NCI-H748 treated with DMSO at 0.1 percent for 48 hours (cell line): Measurements from ENCODE around the gene ADGRV1.
"Not testable (repeated sequence)": the region's sequence is repeated elsewhere in the genome, so short reads cannot be mapped to it uniquely, and the experiment has no call there.

Source experiments
- DNase-seq: peaks from one replicate; lab custom pipeline; 2025; lab: John Stamatoyannopoulos, UW

Gene ADGRV1

DNA sequence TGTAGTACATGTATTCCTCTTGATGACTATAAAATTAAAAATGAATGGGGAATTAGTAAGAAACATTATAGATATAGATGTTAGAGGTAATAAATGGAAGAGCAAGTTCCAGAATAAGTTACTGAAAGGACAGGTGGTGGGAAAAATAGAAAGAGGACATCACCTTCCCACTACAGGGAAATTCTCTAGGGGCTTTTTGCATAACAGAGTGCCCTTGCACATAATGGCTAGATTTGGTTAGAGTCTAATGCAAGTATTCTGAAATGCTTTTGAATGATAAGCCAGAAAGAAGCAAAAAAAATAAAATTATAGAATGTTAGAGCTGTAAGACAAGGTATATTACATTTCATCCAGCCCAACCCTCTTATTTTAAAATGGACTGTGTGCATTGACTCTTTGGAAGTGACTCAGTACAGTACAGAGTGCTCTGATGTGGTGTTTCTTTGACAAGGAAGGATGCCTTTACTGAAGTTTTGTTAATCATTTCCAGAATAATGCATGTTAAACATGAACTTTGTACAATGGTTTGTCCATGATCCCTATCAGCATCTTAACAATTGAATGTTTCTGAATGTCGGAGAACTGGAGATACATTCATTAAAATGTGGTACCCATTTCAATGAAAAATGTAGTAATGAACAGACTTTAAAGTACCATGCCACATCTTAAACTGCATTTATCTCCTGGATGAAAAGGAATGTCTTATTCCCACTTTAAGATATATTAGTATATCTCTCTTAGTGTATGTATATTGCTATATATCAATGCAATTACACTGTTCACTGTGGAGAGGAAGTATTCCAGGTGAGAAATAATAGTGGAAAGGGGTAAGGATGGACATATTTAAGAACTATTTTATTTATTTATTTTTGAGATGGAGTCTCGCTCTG lies 391.1 kb downstream of the ADGRV1 start:
- DNase-seq = no peak

DNA sequence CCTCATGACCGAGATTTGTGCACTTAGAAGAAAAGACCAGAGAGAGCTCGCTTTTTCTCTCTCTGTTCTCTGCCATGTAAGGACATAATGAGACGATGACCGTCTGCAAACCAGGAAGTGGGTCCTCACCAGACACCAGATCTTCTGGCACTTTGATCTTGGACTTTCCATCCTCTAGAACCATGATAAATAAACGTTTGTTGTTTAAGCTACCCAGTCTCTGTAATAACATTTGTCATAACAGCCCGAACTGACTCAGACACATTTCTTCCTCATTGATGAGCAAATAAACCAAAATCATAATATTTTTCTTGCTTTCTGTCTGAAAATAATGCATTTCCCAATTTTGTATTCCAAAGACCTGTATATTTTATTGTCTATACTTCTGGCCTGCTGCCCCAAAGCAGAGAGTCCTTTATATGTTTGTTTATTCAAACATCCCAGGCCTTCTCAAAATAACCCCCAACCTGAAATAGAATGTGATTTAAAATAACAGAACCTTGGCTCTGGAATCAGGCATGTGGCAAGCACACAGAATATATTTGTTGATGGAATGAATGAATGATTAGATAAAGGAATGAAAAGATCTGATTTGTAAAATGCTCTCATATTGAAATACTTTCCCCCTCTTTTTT lies 396.5 kb downstream of the ADGRV1 start:
- DNase-seq = no peak

DNA sequence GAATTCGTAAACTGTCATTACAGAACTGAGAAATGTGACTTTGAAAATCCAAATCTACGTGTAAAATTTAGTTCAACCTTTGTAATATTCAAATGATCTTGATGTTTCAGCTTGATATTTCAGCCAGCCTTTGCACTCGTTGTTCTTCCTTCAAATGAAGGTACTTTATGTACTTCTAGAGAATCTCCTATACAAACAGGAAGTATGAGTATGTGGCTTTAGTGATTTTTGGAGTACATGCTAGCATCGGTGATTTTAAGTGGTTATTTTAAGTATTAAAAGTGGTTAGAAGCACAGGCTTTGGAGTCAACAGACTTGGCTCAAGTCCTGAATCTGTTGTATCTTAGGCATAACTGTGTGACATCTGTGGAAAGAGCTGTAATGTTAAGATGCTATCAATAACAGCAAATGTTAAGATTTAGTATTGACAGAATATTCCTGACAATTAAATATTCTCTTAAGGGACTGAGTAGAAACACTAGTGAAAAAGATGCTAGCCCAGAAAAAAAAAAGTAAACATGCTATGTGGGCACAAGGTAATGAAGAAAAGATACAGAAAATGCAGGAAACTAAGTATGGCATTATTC lies 398.0 kb downstream of the ADGRV1 start:
- DNase-seq = no peak

DNA sequence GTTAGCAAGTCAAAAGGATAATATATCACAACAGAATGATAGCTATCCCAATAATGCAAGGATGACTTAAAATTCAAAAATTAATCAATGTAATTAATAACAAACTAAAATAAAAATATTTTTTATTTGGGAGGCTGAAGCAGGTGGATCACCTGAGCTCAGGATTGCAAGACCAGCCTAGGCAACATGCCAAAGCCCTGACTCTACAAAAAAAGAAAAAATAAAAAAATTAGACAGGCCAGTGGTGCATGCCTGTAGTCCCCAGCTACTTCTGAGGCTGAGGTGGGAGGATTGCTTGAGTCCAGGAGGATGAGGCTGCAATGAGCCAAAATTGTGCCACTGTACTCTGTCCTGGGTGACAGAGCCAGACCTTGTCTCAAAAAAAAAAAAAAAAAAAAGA lies 399.3 kb downstream of the ADGRV1 start:
- DNase-seq = no peak

DNA sequence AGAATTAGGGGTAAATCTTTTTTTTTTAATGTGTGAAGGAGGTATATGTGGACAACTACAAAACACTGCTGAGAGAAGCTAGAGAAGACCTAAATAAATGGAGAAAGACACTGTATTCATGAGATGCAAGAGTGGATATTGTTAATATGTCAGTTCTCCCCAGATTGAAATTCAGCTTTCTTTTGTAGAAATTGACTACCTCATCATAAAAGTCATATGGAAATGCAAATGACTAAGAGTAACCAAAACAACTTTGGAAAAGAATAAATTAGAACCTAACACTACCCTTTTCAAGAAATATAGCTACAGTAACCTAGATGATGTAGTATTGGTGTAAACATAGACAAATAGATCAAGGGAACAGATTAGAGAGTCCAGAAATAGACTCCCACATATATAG lies 400.7 kb downstream of the ADGRV1 start:
- no peak for DNase-seq

DNA sequence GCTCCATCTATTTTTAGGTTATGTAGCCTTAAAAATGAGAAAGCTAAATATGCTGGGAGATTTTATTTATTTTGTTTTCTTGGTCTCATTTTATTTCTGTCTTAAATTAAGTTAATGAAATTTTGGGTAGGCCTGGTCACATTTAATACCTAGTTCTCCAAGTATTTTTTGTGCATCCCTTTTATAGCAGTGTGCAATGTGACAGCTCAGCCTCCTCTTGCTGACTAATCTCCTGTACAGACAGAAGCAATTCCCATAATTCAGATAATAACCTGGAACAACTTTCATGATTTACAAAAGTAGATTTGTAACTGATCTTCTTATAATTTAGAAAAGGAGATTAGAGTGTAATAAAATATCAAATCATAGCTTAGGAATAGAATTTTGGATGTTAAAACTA lies 403.9 kb downstream of the ADGRV1 start:
- DNase-seq = no peak

DNA sequence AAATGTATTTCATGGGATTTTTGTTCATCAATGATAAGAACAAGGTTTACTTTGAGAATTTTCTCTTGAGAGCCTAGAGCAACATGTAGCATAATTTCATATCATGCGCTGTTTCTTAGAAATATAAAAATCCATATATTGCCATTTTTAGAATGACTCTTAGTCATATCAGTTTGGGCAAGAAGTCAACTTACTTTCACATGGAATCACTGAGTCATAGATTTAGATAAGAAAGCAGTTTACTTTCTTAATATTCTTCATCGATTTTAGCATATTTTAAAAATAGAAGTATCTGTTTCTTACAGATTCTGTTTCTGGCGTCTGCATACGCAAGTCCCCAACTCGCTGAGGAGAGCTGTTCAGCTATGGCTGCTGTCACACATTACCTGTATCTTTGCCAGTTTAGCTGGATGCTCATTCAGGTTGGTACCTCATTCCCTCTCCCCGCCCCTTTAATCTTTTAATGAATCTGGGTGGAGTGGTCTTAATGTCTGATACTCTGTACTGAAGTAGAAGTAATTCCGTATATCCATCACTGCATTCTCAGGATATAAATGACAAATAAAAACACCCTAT lies 406.6 kb downstream of the ADGRV1 start:
- DNase-seq = no peak

DNA sequence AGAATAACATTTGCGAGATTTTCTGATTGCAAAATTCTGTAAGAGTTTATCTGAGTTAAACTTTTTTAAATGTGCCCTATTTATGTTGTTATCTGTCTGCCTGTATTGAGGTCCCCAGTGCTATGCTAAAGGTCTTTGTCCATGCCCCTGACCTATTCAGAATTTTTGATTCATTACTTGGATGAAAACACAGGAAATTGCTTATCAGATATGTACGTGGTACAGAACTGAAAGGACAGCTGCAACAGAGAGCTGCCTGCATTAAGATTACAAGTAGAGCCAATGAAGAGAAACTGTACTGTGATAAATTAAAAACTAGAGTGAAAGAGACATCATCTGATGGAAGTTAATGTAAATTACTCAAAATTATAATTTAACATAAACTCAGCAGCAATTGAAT lies 408.8 kb downstream of the ADGRV1 start:
- no peak for DNase-seq

DNA sequence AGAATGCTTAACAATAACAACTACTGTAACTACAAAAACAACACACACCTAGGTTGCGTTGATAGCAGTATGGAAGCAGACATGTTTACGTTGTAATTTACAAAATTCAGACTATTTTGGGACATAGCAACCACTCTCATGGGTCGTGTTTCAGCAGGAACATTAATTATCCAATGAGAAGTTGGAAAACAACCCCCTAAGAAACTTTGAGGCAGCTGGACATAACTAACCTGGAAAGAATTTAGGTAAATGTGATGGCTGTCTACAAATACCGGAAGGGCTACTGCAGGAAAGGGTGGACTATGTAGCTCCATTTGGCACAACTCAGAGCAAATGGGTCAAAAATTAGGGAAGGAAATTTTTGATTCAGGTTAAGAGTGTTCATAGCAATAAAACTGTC lies 409.3 kb downstream of the ADGRV1 start:
- no peak for DNase-seq

DNA sequence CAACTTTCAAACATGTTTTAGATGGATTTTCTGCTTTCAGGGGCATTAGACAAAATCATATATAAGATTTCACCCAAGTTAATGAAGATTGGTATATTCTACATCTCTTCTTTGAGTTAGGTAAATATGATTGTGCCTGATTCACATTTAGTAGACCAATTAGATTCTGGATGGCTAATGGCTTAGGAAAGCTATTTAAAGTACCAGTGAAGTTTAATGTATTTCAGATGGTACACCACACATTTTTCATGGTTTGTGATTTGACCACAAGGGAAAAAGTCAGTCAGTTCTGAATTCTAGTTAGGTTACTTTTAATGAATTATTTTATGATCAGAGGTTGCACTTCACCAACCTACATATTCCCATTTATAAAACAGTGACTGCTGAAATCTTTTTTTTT lies 409.7 kb downstream of the ADGRV1 start:
- DNase-seq = no peak

DNA sequence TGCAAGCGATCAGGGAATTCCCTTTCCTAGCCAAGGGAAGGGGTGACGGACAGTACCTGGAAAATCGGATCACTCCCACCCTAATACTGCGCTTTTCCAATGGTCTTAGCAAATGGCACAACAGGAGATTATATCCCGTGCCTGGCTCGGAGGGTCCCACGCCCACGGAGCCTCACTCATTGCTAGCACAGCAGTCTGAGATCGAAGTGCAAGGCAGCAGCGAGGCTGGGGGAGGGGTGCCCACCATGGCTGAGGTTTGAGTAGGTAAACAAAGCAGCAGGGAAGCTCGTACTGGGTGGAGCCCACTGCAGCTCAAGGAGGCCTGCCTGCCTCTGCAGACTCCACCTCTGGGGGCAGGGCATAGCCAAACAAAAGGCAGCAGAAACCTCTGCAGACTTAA lies 411.3 kb downstream of the ADGRV1 start:
- not testable (repeated sequence) for DNase-seq

DNA sequence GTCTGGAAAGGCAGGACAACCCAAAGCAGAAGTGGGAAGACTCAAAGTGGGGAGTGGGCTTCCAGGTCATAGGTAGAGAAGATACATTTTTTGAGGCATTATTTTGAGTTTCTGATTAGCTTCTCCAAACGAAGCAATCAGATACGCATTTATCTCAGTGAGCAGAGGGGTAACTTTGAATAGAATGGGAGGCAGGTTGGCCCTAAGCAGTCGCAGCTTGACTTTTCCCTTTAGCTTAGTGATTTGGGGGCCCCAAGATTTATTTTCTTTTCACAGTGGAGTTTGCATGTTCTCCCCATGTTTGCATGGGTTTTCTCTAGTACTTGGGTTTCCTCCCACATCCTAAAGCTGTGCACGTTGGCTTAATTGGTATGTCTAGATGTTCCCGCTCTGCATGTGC lies 422.6 kb downstream of the ADGRV1 start:
- DNase-seq = no peak

DNA sequence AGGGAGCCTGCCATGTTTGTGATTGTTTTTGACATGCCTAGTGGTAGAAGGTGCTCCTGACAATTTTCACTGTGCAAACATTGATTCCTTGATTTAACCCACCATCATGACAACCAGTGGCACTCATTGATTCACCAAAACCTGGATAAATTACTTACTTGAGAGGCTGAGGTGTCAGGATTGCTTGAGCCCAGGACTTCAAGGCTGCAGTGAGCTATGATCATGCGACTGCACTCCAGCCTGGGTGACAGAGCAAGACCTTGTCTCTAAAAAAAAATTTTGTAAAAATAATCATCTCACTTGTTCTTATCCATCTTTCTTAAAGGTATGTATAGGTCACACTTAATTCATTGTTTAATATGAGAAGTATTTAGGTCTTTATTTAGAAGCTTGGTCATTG lies 423.2 kb downstream of the ADGRV1 start:
- no peak for DNase-seq

DNA sequence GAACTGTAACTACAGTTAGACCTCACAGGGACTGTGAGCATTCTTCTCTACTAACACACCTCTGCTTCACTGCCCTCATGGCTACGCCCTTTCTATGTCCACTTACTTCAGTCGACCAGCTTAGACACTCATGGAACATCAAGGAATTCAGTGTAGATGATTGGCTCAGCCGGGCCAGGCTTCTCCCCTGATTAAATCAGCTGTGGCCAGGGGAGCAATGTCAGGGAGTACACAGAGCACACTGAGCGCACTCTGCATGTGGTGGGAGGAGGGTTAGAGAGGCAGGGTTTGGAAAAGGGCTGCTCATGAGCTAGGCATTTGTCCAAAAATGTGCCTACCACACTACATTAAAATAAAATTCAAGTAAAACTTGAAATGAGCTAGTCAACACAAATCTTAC lies 424.0 kb downstream of the ADGRV1 start:
- DNase-seq = no peak

DNA sequence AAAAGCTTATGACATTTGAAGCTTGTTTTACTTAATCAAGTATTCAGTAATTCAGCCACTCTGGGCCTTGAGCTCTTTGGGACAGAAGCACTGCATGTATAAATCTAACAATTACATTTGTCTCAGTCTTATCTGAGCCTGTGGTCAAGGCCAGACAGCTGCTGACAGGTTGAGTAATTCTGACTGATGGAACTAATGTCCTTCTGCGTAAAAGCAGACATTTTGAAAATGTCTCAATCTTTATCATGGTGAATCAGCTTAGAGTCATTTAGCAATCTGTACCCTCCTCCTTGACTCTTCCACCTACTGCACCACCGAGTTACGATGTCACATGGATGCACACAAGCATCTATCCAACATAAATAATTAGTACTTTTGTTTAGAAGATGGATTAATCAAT lies 424.6 kb downstream of the ADGRV1 start:
- no peak for DNase-seq

DNA sequence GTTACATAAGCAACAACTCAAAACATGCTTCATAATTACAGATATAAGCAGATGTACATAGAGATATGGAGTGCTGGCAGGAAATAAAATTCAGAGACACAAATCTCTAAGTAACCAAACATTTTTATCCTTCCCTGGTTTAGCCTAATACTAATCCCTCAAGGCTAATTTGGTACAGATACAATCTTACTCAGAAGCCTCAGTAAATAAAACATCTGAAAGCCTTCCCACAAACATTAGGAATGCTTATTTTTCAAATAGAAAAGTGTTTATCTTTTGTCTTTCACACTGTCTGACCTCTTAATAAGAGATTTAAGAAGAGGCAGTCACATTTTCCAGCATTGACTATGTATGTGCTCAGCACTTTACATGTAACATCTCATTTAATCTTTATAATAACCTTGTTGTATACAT lies 425.1 kb downstream of the ADGRV1 start:
- no peak for DNase-seq

DNA sequence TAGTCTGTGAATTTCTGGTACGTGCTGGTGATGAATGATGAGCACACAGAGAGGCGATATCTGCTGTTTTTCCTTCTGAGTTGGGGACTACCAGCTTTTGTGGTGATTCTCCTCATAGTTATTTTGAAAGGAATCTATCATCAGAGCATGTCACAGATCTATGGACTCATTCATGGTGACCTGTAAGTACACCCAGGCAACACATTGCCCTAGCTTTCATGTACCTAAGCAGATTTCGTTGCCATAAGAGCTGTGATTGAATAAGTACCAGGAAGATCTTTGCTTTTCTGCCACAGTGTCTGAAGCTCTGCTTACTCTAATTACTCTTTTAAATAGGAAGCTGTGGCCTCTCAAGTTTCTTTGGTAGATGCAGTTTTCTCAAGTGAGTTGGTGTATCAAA lies 426.7 kb downstream of the ADGRV1 start:
- DNase-seq = no peak

DNA sequence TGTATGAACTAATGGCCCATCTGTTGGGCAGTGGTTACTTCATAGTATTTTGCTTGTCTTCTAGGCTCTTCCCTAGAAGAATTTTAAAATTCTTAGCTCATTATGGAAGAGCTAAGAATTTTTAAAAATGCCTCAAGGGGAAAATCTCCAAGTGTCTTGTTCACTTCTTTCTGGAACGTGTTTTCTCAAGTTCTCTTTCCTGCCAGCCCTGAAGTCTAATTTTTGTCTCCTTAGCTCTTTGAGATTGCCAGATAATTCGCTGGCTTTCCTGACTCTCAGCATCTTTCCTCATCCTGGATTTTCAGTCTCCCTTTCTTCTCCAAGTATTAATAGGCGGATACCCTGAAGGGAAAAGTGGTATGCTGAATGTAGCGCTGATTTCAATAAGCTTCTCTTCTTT lies 429.1 kb downstream of the ADGRV1 start:
- no peak for DNase-seq

DNA sequence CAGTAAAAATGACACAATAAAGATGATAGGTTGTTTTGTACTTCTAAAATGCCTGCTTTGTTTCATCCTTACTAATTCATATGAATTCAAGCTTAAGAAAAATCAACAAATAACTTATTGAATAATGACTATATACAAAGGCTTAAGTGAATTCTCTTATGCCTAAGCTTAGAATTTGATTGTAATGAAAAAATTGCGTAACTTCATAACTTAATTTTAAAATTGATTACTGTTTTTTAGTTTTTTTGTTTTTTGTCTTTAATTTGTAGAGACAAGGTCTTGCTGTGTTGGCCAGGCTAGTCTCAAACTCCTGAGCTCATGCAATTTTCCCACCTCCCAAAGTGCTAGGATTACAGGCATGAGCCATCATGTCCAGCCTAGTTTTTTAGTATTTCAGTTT lies 432.6 kb downstream of the ADGRV1 start:
- DNase-seq = no peak

DNA sequence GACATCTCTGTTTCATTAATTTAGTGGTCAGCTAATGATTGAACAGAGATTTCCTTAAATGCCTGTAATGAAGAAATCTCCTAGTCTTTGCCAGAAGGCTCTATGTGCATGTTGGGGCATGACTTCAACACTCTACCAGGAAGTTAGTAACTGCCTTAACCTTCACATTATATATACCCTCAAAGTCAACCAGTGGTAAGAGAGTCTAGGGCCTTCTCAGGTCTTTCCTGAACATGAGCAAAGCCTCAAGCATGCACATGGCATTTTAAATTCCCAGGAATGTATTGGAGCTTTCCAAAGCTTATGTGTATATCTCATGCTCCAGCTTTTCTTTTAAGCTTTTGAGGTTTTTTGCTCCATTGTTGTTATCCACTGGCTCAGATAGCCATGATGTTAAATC lies 436.2 kb downstream of the ADGRV1 start:
- no peak for DNase-seq

DNA sequence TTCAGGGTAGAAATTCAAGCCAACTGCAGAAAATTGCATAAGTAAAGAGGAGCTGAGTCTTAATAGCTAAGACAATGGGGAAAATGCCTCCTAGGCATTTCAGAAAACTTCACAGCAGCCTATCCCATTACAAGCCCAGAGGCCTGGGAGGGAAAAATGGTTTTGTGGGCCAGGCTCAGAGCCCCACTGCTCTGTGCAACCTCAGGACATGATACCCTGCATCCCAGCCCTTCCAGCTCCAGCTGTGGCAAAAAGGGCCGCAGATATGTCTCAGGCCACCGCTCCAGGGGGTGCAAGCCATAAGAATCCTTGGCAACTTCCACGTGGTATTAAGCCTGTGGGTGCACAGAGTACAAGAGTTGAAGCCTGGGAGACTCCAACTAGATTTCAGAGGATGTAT lies 437.5 kb downstream of the ADGRV1 start:
- no peak for DNase-seq

DNA sequence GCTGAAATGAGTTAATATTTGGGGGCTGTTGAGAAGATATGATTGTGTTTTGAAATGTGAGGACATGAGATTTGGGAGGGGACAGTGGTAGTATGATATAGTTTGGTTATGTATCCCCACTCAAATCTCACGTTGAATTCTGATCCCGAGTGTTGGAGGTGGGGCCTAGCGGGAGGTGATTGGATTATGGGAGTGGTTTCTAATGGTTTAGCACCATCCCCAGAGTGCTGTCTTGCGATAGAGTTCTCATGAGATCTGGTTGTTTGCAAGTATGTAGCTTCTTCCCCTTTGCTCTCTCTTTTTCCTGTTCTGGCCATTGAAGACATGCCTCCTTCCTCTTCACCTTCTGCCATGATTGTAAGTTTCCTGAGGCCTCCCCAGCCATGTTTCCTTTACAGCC lies 438.5 kb downstream of the ADGRV1 start:
- DNase-seq = no peak

DNA sequence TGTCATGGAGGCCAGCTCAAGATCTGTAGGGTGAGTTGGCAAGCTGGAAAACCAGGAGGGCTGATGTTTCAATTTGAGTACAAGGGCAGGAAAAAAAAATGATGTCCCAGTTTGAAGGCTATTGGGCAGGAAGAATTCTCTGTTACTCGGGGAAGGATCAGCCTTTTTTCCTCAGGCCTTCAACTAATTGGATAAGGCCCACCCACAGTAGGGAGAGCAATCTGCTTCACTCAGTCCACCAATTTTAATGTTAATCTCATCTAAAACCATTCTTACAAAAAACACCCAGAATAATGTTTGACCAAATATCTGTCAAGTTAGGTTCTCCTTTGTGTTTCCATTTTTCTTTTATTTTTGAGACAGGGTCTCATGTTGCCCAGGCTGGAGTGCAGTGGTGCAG lies 442.1 kb downstream of the ADGRV1 start:
- DNase-seq = no peak
